ENCODE data around the gene ADAMTS6. TPM values are rescaled to one million over a fixed set of nuclear protein-coding genes. Genes with fewer than 3 reads are reported as not detected.

The ADAMTS6 gene
- total RNA-seq, 1 donor from 2014 or later, result 21.5 TPM

GRCh38 chr5:65359981-65360380, 121.7 kb downstream of the ADAMTS6 start:
- no peak for DNase-seq (ENCODE audit: low spot score)
- no peak overlapping the region for H3K27ac Mint-ChIP-seq (ENCODE audit: unreplicated experiment)
- H3K36me3 Mint-ChIP-seq (ENCODE audit: low read depth), result peaks cover 3% of the 10 kb centered on the region

GRCh38 chr5:65359569-65359968, 122.2 kb downstream of the ADAMTS6 start:
- Mint-ChIP-seq H3K36me3 (ENCODE audit: low read depth) (peaks cover 3% of the 10 kb centered on the region), H3K9me3 (ENCODE audit: low read depth) (no peaks in the 10 kb centered on the region), H3K27me3 (ENCODE audit: low read depth) (no peaks in the 10 kb centered on the region), H3K4me3 (ENCODE audit: unreplicated experiment) (no peak overlapping the region), H3K4me1 (ENCODE audit: low read depth) (peaks cover 18% of the 10 kb centered on the region), H3K27ac (ENCODE audit: unreplicated experiment) (no peak overlapping the region)
- no peak for TF ChIP-seq CTCF (IDR thresholded peaks at IDR 0.05)
- no peak for DNase-seq (ENCODE audit: low spot score)

More at GRCh38 chr5:65359981-65360380, 121.7 kb downstream of the ADAMTS6 start:
- Mint-ChIP-seq H3K4me3 (ENCODE audit: unreplicated experiment) (no peak overlapping the region), H3K9me3 (ENCODE audit: low read depth) (no peaks in the 10 kb centered on the region), H3K27me3 (ENCODE audit: low read depth) (no peaks in the 10 kb centered on the region), H3K4me1 (ENCODE audit: low read depth) (peaks cover 20% of the 10 kb centered on the region)
- TF ChIP-seq CTCF (IDR thresholded peaks at IDR 0.05), result no peak

GRCh38 chr5:65356274-65356673, 125.4 kb downstream of the ADAMTS6 start:
- Mint-ChIP-seq H3K9me3 (ENCODE audit: low read depth) (no peaks in the 10 kb centered on the region), H3K4me3 (ENCODE audit: unreplicated experiment) (no peak overlapping the region), H3K36me3 (ENCODE audit: low read depth) (peaks cover 5% of the 10 kb centered on the region), H3K27ac (ENCODE audit: unreplicated experiment) (no peak overlapping the region), H3K27me3 (ENCODE audit: low read depth) (no peaks in the 10 kb centered on the region), H3K4me1 (ENCODE audit: low read depth) (peaks cover 19% of the 10 kb centered on the region)
- DNase-seq (ENCODE audit: low spot score), result no peak
- no peak for TF ChIP-seq CTCF (IDR thresholded peaks at IDR 0.05)

- H3K27ac Mint-ChIP-seq (ENCODE audit: unreplicated experiment), result no peak overlapping the region
- H3K4me1 Mint-ChIP-seq (ENCODE audit: low read depth), result peaks cover 19% of the 10 kb centered on the region
- peaks cover 5% of the 10 kb centered on the region for H3K36me3 Mint-ChIP-seq (ENCODE audit: low read depth)
- no peaks in the 10 kb centered on the region for H3K27me3 Mint-ChIP-seq (ENCODE audit: low read depth)
- no peak overlapping the region for H3K4me3 Mint-ChIP-seq (ENCODE audit: unreplicated experiment)
- H3K9me3 Mint-ChIP-seq (ENCODE audit: low read depth), result no peaks in the 10 kb centered on the region
- no peak for TF ChIP-seq CTCF (IDR thresholded peaks at IDR 0.05)
- no peak for DNase-seq (ENCODE audit: low spot score)
Observed at GRCh38 chr5:65355301-65355700, 126.4 kb downstream of the ADAMTS6 start.

- H3K9me3 Mint-ChIP-seq (ENCODE audit: low read depth), result peaks cover 51% of the 10 kb centered on the region
- H3K36me3 Mint-ChIP-seq (ENCODE audit: low read depth), result peaks cover 34% of the 10 kb centered on the region
- peaks cover 9% of the 10 kb centered on the region for H3K4me1 Mint-ChIP-seq (ENCODE audit: low read depth)
- H3K4me3 Mint-ChIP-seq (ENCODE audit: unreplicated experiment), result no peak overlapping the region
- TF ChIP-seq CTCF (IDR thresholded peaks at IDR 0.05), result no peak
- no peak for DNase-seq (ENCODE audit: low spot score)
- H3K27ac Mint-ChIP-seq (ENCODE audit: unreplicated experiment), result no peak overlapping the region
- H3K27me3 Mint-ChIP-seq (ENCODE audit: low read depth), result no peaks in the 10 kb centered on the region
Observed at GRCh38 chr5:65341835-65342234, 139.9 kb downstream of the ADAMTS6 start.
